Peyer's patch (tissue), 4 donors: ENCODE results near the gene FGF2. TPM values are rescaled to one million over a fixed set of nuclear protein-coding genes. Genes with fewer than 3 reads are reported as not detected.
A peak's percentile ranks its signal among the peaks of the same experiment; 100 is the strongest.

Source experiments
- DNase-seq, 3 donors: peaks; one replicate each; pipeline ENCODE4 v3.0.0-alpha.2; 2017 to 2019
- H3K27ac ChIP-seq, 4 donors: fragments of 200-600 bp; sonication (generic); one replicate each; pipeline ENCODE4 v1.5.1; 2016 to 2019
- H3K27me3 ChIP-seq, 2 donors: fragments of 200-600 bp; sonication (generic); one replicate each; pipeline ENCODE4 v1.5.1; 2019
- H3K36me3 ChIP-seq, 3 donors: fragments of 200-600 bp; sonication (generic); one replicate each; pipeline ENCODE4 v1.5.1; 2016 to 2019
- H3K4me1 ChIP-seq, 4 donors: fragments of 200-600 bp; sonication (generic); one replicate each; pipeline ENCODE4 v1.5.1; 2016 to 2019
- H3K4me3 ChIP-seq, 4 donors: fragments of 200-600 bp; sonication (generic); 1 replicate in 3 of 4; 2 replicates in 1 of 4; pipeline ENCODE4 v1.5.1; 2016 to 2019; ENCODE audit warnings: mild to moderate bottlenecking in 1 of 4
- H3K9me3 ChIP-seq, 4 donors: fragments of 200-600 bp; sonication (generic); one replicate each; pipeline ENCODE4 v1.5.1; 2016 to 2019; ENCODE audit warnings: mild to moderate bottlenecking in 1 of 4
- CTCF ChIP-seq, 6 experiments: fragments of 450-650 bp in 4 of 6; fragments of 200-600 bp in 2 of 6; sonication (generic) in 1 of 6; IDR thresholded peaks; one replicate each; pipeline ENCODE4 v1.5.1; 2017 to 2019; ENCODE audit warnings: antibody characterized with exemption in 6 of 6, mild to moderate bottlenecking in 3 of 6, moderate library complexity in 1 of 6
- POLR2A ChIP-seq, 2 donors: fragments of 450-650 bp; IDR thresholded peaks; one replicate each; pipeline ENCODE4 v1.5.1; 2017; ENCODE audit warnings: antibody characterized with exemption in 2 of 2, mild to moderate bottlenecking in 2 of 2, moderate library complexity in 2 of 2
- total RNA-seq, 4 donors: library from RNA; depleted of rRNA; stranded (reverse); fragments of >200 nt; gene quantifications; one replicate each; pipeline ENCODE4 v1.1.0, GENCODE V29; 2016

The FGF2 gene
- total RNA-seq: 1 to 10 TPM; 1.0 to 5.8 (median 2.1) TPM

- Histone ChIP-seq H3K27ac (peak within 1 kb of the TSS; percentile 65 to 88 (median 72)), H3K36me3 (no peaks in the 10 kb centered on the region), H3K4me3 (peak within 1 kb of the TSS; percentile 44 to 67 (median 59)), H3K27me3 (peaks cover 0 to 17% of the 10 kb centered on the region in 2 donors), H3K4me1 (peaks cover 0 to 7% (median 0%) of the 10 kb centered on the region in 4 donors), H3K9me3 (no peaks in the 10 kb centered on the region)
- TF ChIP-seq POLR2A (IDR thresholded peaks at IDR 0.05) (no peak), CTCF (IDR thresholded peaks at IDR 0.05) (no peak)
- peak; percentile 20 to 59 (median 59) for DNase-seq
These were observed at the start of gene FGF2 for GRCh38 chr4:122826553-122827257. Gene FGF2, plus strand, starts transcription at chr4:122826831. Its CDS starts 344 bp downstream, at chr4:122827175.

- Histone ChIP-seq H3K27ac (no peak overlapping the region), H3K27me3 (no peaks in the 10 kb centered on the region), H3K36me3 (no peaks in the 10 kb centered on the region), H3K9me3 (no peaks in the 10 kb centered on the region), H3K4me3 (no peak overlapping the region), H3K4me1 (no peaks in the 10 kb centered on the region)
- peak in 1 of 3 donors; percentile 56 for DNase-seq
- TF ChIP-seq POLR2A (IDR thresholded peaks at IDR 0.05): no peak
- no peak for TF ChIP-seq CTCF (IDR thresholded peaks at IDR 0.05)
These were observed 49.7 kb upstream of the FGF2 start for GRCh38 chr4:122776916-122777315.

GRCh38 chr4:122777846-122778673 is 48.6 kb upstream of the FGF2 start:
- TF ChIP-seq POLR2A (IDR thresholded peaks at IDR 0.05) (no peak), CTCF (IDR thresholded peaks at IDR 0.05) (no peak)
- Histone ChIP-seq H3K4me3 (no peak overlapping the region), H3K27me3 (no peaks in the 10 kb centered on the region), H3K36me3 (no peaks in the 10 kb centered on the region), H3K9me3 (no peaks in the 10 kb centered on the region), H3K4me1 (no peaks in the 10 kb centered on the region), H3K27ac (no peak overlapping the region)
- no peak for DNase-seq

- no peak overlapping the region for H3K27ac ChIP-seq
- H3K4me1 ChIP-seq: peaks cover 0 to 4% (median 0%) of the 10 kb centered on the region in 4 donors
- H3K36me3 ChIP-seq: no peaks in the 10 kb centered on the region
- no peak overlapping the region for H3K4me3 ChIP-seq
- DNase-seq: no peak
- H3K27me3 ChIP-seq: no peaks in the 10 kb centered on the region
- TF ChIP-seq POLR2A (IDR thresholded peaks at IDR 0.05) (no peak), CTCF (IDR thresholded peaks at IDR 0.05) (no peak)
- H3K9me3 ChIP-seq: no peaks in the 10 kb centered on the region
These were observed 45.1 kb upstream of the FGF2 start for GRCh38 chr4:122781486-122781885.

GRCh38 chr4:122783301-122784215 is 43.1 kb upstream of the FGF2 start:
- H3K9me3 ChIP-seq: no peaks in the 10 kb centered on the region
- no peak overlapping the region for H3K27ac ChIP-seq
- DNase-seq: no peak
- H3K27me3 ChIP-seq: no peaks in the 10 kb centered on the region
- TF ChIP-seq CTCF (IDR thresholded peaks at IDR 0.05) (no peak), POLR2A (IDR thresholded peaks at IDR 0.05) (no peak)
- H3K36me3 ChIP-seq: no peaks in the 10 kb centered on the region
- peaks cover 0 to 4% (median 0%) of the 10 kb centered on the region in 4 donors for H3K4me1 ChIP-seq
- H3K4me3 ChIP-seq: no peak overlapping the region
